DOHH2 (cell line): ENCODE measurements around the gene CRYGD.
"Not testable (repeated sequence)": the region's sequence is repeated elsewhere in the genome, so short reads cannot be mapped to it uniquely, and the experiment has no call there.

Source experiments
- H3F3A ChIP-seq: fragments of 200-600 bp; sonication (generic), shearing (Covaris generic); 2 replicates; pipeline ENCODE4 v1.6.0; 2016; ENCODE audit warnings: antibody characterized with exemption, mild to moderate bottlenecking; ENCODE audit not compliant: control insufficient read depth, insufficient read depth
- H3K27ac ChIP-seq: fragments of 200-600 bp; sonication (generic); 2 replicates; pipeline ENCODE4 v1.5.1; 2014; ENCODE audit warnings: low read depth, mild to moderate bottlenecking, low read length, moderate library complexity
- H3K27me3 ChIP-seq: fragments of 200-600 bp; sonication (generic); 2 replicates; pipeline ENCODE4 v1.6.1; 2014; ENCODE audit warnings: mild to moderate bottlenecking, low read length, mixed read lengths; ENCODE audit not compliant: control insufficient read depth
- H3K36me3 ChIP-seq: fragments of 200-600 bp; sonication (generic); 2 replicates; pipeline ENCODE4 v1.6.1; 2014; ENCODE audit warnings: mild to moderate bottlenecking, low read length, moderate library complexity, mixed read lengths; ENCODE audit not compliant: control insufficient read depth
- H3K4me1 ChIP-seq: fragments of 200-600 bp; sonication (generic); 2 replicates; pipeline ENCODE4 v1.6.1; 2014; ENCODE audit warnings: mild to moderate bottlenecking, low read length, mixed read lengths; ENCODE audit not compliant: control insufficient read depth
- H3K4me2 ChIP-seq: fragments of 200-600 bp; sonication (generic); 2 replicates; pipeline ENCODE4 v1.6.0; 2014; ENCODE audit warnings: mild to moderate bottlenecking, low read length, moderate library complexity
- H3K4me3 ChIP-seq: fragments of 200-600 bp; sonication (generic); 2 replicates; pipeline ENCODE4 v1.5.1; 2014; ENCODE audit warnings: mild to moderate bottlenecking, low read length, mixed read lengths
- H3K79me2 ChIP-seq: fragments of 200-600 bp; sonication (generic); 2 replicates; pipeline ENCODE4 v1.6.1; 2014; ENCODE audit warnings: mild to moderate bottlenecking, low read length, mixed read lengths; ENCODE audit not compliant: control insufficient read depth
- H3K9me2 ChIP-seq: fragments of 200-600 bp; sonication (generic); replicated peaks from 2 replicates; pipeline ENCODE4 v1.6.1; 2014; ENCODE audit warnings: mild to moderate bottlenecking, low read length, mixed read lengths; ENCODE audit not compliant: control insufficient read depth
- H3K9me3 ChIP-seq: fragments of 200-600 bp; sonication (generic); 2 replicates; pipeline ENCODE4 v1.6.1; 2014; ENCODE audit warnings: antibody characterized with exemption, low read length, mixed read lengths; ENCODE audit not compliant: control insufficient read depth, insufficient read depth
- H4K20me1 ChIP-seq: fragments of 200-600 bp; sonication (generic); 2 replicates; pipeline ENCODE4 v1.6.0; 2014; ENCODE audit warnings: low read depth, mild to moderate bottlenecking, antibody characterized with exemption, low read length, moderate library complexity; ENCODE audit not compliant: control insufficient read depth, insufficient read depth
- CTCF ChIP-seq: fragments of 200-600 bp; sonication (generic); IDR thresholded peaks from one replicate; pipeline ENCODE4 v1.5.1; 2014; ENCODE audit warnings: antibody characterized with exemption, mild to moderate bottlenecking, low read depth, low read length; ENCODE audit not compliant: poor library complexity, severe bottlenecking
- EZH2phosphoT487 ChIP-seq: fragments of 200-600 bp; sonication (generic); IDR thresholded peaks from 2 replicates; pipeline ENCODE4 v1.6.1; 2017; ENCODE audit warnings: borderline replicate concordance, mild to moderate bottlenecking, antibody characterized with exemption, low read length, moderate library complexity, mixed read lengths

The CRYGD gene

GRCh38 chr2:208124013-208124715, at the start of gene CRYGD:
TSS of gene CRYGD (minus strand) at chr2:208124524. CDS start at chr2:208124473, 51 bp downstream.
- not testable (repeated sequence) for H3F3A ChIP-seq, H3K4me1 ChIP-seq, H3K79me2 ChIP-seq, H3K9me3 ChIP-seq, H3K4me2 ChIP-seq, H3K9me2 ChIP-seq, H3K4me3 ChIP-seq, H3K36me3 ChIP-seq, H4K20me1 ChIP-seq, H3K27ac ChIP-seq
- H3K27me3 ChIP-seq, result peaks cover 19% of the 10 kb centered on the region

- H3K36me3 ChIP-seq, result no peaks in the 10 kb centered on the region
- H3K27ac ChIP-seq, result no peak overlapping the region
- no peaks in the 10 kb centered on the region for H3K9me2 ChIP-seq
- no peaks in the 10 kb centered on the region for H4K20me1 ChIP-seq
- no peaks in the 10 kb centered on the region for H3K79me2 ChIP-seq
- no peaks in the 10 kb centered on the region for H3K9me3 ChIP-seq
- H3K4me2 ChIP-seq, result no peak overlapping the region
- no peak overlapping the region for H3K4me3 ChIP-seq
- H3K4me1 ChIP-seq, result no peaks in the 10 kb centered on the region
- TF ChIP-seq EZH2phosphoT487 (no peak), CTCF (no peak)
- H3K27me3 ChIP-seq, result peaks cover 13% of the 10 kb centered on the region; the same call in 1 of the 2 replicates
- H3F3A ChIP-seq, result no peaks in the 10 kb centered on the region
Measured at GRCh38 chr2:208172125-208172524, 47.8 kb upstream of the CRYGD start.

GRCh38 chr2:208164951-208165755, 40.8 kb upstream of the CRYGD start:
- H3K9me2 ChIP-seq, result no peaks in the 10 kb centered on the region
- no peaks in the 10 kb centered on the region for H3F3A ChIP-seq
- H3K79me2 ChIP-seq, result no peaks in the 10 kb centered on the region
- H3K36me3 ChIP-seq, result no peaks in the 10 kb centered on the region
- no peaks in the 10 kb centered on the region for H3K9me3 ChIP-seq
- H3K4me2 ChIP-seq, result no peak overlapping the region
- no peak overlapping the region for H3K27ac ChIP-seq
- TF ChIP-seq EZH2phosphoT487, result no peak
- H3K4me1 ChIP-seq, result no peaks in the 10 kb centered on the region
- no peaks in the 10 kb centered on the region for H4K20me1 ChIP-seq
- H3K27me3 ChIP-seq, result 0 out of 2 replicates have a peak, but pooled peaks cover 8% of the 10 kb centered on the region
- H3K4me3 ChIP-seq, result no peak overlapping the region

GRCh38 chr2:208163489-208163888, 39.2 kb upstream of the CRYGD start, which contains the start of gene CRYGA:
TSS of gene CRYGA (minus strand) at chr2:208163589. CDS start at chr2:208163556, 33 bp downstream.
- H3K9me2 ChIP-seq, result no peaks in the 10 kb centered on the region

More at GRCh38 chr2:208163489-208163888, 39.2 kb upstream of the CRYGD start, which contains the start of gene CRYGA:
- Histone ChIP-seq H3K4me3 (no peak within 1 kb of the TSS), H3K27me3 (0 out of 2 replicates have a peak, but pooled peaks cover 7% of the 10 kb centered on the region), H3K4me2 (no peak within 1 kb of the TSS), H3K9me3 (no peaks in the 10 kb centered on the region), H4K20me1 (no peaks in the 10 kb centered on the region), H3K79me2 (no peaks in the 10 kb centered on the region), H3K27ac (no peak within 1 kb of the TSS), H3K4me1 (no peaks in the 10 kb centered on the region), H3K36me3 (no peaks in the 10 kb centered on the region), H3F3A (no peaks in the 10 kb centered on the region)
- TF ChIP-seq EZH2phosphoT487 (no peak), CTCF (no peak)
